GM12878 (cell line): ENCODE measurements around the gene AMBRA1.
A peak's percentile ranks its signal among the peaks of the same experiment; 100 is the strongest.

ENCODE experiments used
- ATF3 ChIP-seq: IDR thresholded peaks from 2 replicates; pipeline ENCODE4 v1.6.1; 2011; ENCODE audit warnings: low read depth, mild to moderate bottlenecking, low read length, moderate library complexity, borderline replicate concordance; ENCODE audit errors: extremely low read depth
- CEBPB ChIP-seq, 2 experiments: fragments of 150-350 bp in 1 of 2; IDR thresholded peaks; 2 replicates each; pipeline ENCODE4 v1.6.1; 2012 to 2014; ENCODE audit warnings: low read depth in 2 of 2, low read length in 2 of 2, borderline replicate concordance in 1 of 2, inconsistent platforms in 1 of 2
- CEBPZ ChIP-seq: fragments of 150-350 bp; IDR thresholded peaks from 2 replicates; pipeline ENCODE4 v1.6.1; 2016; ENCODE audit warnings: low read depth, low read length
- CTCF ChIP-seq, 3 experiments: IDR thresholded peaks in 2 of 3; conservative IDR thresholded peaks in 1 of 3; 2 replicates each; pipeline ENCODE4 v1.5.1; 2011; ENCODE audit warnings: low read depth in 3 of 3, low read length in 3 of 3, mild to moderate bottlenecking in 3 of 3, control low read depth in 2 of 3, moderate library complexity in 2 of 3, inconsistent platforms in 1 of 3, mixed read lengths in 1 of 3; ENCODE audit not compliant: control insufficient read depth in 2 of 3, insufficient read depth in 1 of 3; ENCODE audit errors: extremely low read depth in 1 of 3
- E2F4 ChIP-seq: IDR thresholded peaks from 2 replicates; pipeline ENCODE4 v1.6.1; 2012; ENCODE audit warnings: low read depth, low read length, improper control_type of control experiment
- EP300 ChIP-seq, 2 experiments: fragments of 150-350 bp in 1 of 2; IDR thresholded peaks; 2 replicates each; pipeline ENCODE4 v1.6.1; 2011 to 2012; ENCODE audit warnings: low read depth in 2 of 2, low read length in 2 of 2, borderline replicate concordance in 1 of 2, improper control_type of control experiment in 1 of 2, inconsistent platforms in 1 of 2; ENCODE audit not compliant: control insufficient read depth in 1 of 2
- JUND ChIP-seq: IDR thresholded peaks from 2 replicates; pipeline ENCODE4 v1.6.1; 2012; ENCODE audit warnings: low read depth, mild to moderate bottlenecking, low read length, improper control_type of control experiment, moderate library complexity
- NR2C2 ChIP-seq: IDR thresholded peaks from 2 replicates; pipeline ENCODE4 v1.6.1; 2011; ENCODE audit warnings: borderline replicate concordance, low read depth; ENCODE audit not compliant: control insufficient read depth, insufficient read length
- POLR2A ChIP-seq: IDR thresholded peaks from 2 replicates; pipeline ENCODE4 v1.6.1; 2011; ENCODE audit warnings: low read depth, mild to moderate bottlenecking, low read length
- POU2F2 ChIP-seq: IDR thresholded peaks from 3 replicates; pipeline ENCODE4 v1.6.1; 2011; ENCODE audit warnings: low read depth, mild to moderate bottlenecking, low read length, borderline replicate concordance
- PRDM15 ChIP-seq: fragments of 450-650 bp; formaldehyde crosslinking; IDR thresholded peaks from 2 replicates; pipeline ENCODE4 v1.4.0; 2020; ENCODE audit warnings: mild to moderate bottlenecking, moderate library complexity
- SMC3 ChIP-seq: IDR thresholded peaks from 2 replicates; pipeline ENCODE4 v1.6.1; 2011; ENCODE audit warnings: low read length, improper control_type of control experiment, borderline replicate concordance

- TF ChIP-seq POLR2A: no peak
- TF ChIP-seq PRDM15 (CRISPR knock-in tag): no peak
- TF ChIP-seq CTCF (IDR thresholded peaks at IDR 0.05 in 2 of 3, conservative IDR thresholded peaks at IDR 0.05 in 1 of 3; ENCODE audit: control insufficient read depth in 2 of 3, extremely low read depth in 1 of 3, insufficient read depth in 1 of 3, low read depth in 3 of 3, low read length in 3 of 3): no peak
- TF ChIP-seq E2F4: no peak
- TF ChIP-seq CEBPZ: no peak
- TF ChIP-seq POU2F2: no peak
- TF ChIP-seq ATF3: no peak
- no peak for TF ChIP-seq SMC3
- peak in 1 of 2 experiments; percentile 63; a peak in 1 of 4 replicates for TF ChIP-seq EP300 (IDR thresholded peaks at IDR 0.05; ENCODE audit: borderline replicate concordance in 1 of 2, control insufficient read depth in 1 of 2, low read depth in 2 of 2, low read length in 2 of 2)
- no peak for TF ChIP-seq JUND
- TF ChIP-seq NR2C2: no peak
- TF ChIP-seq CEBPB (IDR thresholded peaks at IDR 0.05; ENCODE audit: borderline replicate concordance in 1 of 2, low read depth in 2 of 2, low read length in 2 of 2): no peak
Observed at GRCh38 chr11:46603704-46604308, 10.0 kb upstream of the AMBRA1 start.
